HEK293 (cell line): ENCODE results near the gene MAP3K5.

ENCODE experiments used
- CTCF ChIP-seq: fragments of 450-650 bp; formaldehyde crosslinking; IDR thresholded peaks from 2 replicates; pipeline ENCODE4 v1.5.1; 2016; ENCODE audit warnings: missing biosample characterization, missing genetic modification characterization
- OSR2 ChIP-seq: fragments of 450-650 bp; formaldehyde crosslinking; IDR thresholded peaks from 2 replicates; pipeline ENCODE4 v1.5.1; 2016; ENCODE audit warnings: missing biosample characterization, missing genetic modification characterization
- YY1 ChIP-seq: fragments of 450-650 bp; formaldehyde crosslinking; IDR thresholded peaks from 2 replicates; pipeline ENCODE4 v1.5.1; 2018; ENCODE audit warnings: missing biosample characterization, missing genetic modification characterization
- ZBTB26 ChIP-seq: fragments of 450-650 bp; formaldehyde crosslinking; optimal IDR thresholded peaks from 2 replicates; pipeline ENCODE3; 2016; ENCODE audit warnings: missing biosample characterization, mild to moderate bottlenecking, missing genetic modification characterization
- ZNF121 ChIP-seq: fragments of 450-650 bp; formaldehyde crosslinking; IDR thresholded peaks from 2 replicates; pipeline ENCODE4 v1.5.1; 2016; ENCODE audit warnings: missing biosample characterization, missing genetic modification characterization
- ZNF18 ChIP-seq: fragments of 450-650 bp; formaldehyde crosslinking; IDR thresholded peaks from 2 replicates; pipeline ENCODE4 v1.5.1; 2016; ENCODE audit warnings: missing biosample characterization, missing genetic modification characterization
- ZNF184 ChIP-seq: fragments of 450-650 bp; IDR thresholded peaks from 2 replicates; pipeline ENCODE4 v1.5.1; 2018; ENCODE audit warnings: missing biosample characterization, mild to moderate bottlenecking, missing genetic modification characterization
- ZNF302 ChIP-seq: fragments of 450-650 bp; formaldehyde crosslinking; IDR thresholded peaks from 2 replicates; pipeline ENCODE4 v1.5.1; 2016; ENCODE audit warnings: missing biosample characterization, missing genetic modification characterization, low read depth
- ZNF404 ChIP-seq: fragments of 450-650 bp; formaldehyde crosslinking; IDR thresholded peaks from 2 replicates; pipeline ENCODE4 v1.5.1; 2017; ENCODE audit warnings: missing biosample characterization, missing genetic modification characterization

- no peak for TF ChIP-seq ZNF121
- TF ChIP-seq ZNF302 (tag by site-specific recombination): no peak
- no peak for TF ChIP-seq ZNF18 (tag by site-specific recombination)
- no peak for TF ChIP-seq CTCF (tag by site-specific recombination)
- TF ChIP-seq OSR2: no peak
- TF ChIP-seq ZNF184 (tag by site-specific recombination): no peak
- TF ChIP-seq YY1 (tag by site-specific recombination): no peak
- TF ChIP-seq ZBTB26 (tag by site-specific recombination): no peak
- no peak for TF ChIP-seq ZNF404 (tag by site-specific recombination)
Measured at GRCh38 chr6:136720045-136720770, 72.1 kb downstream of the MAP3K5 start.
